ENCODE data around the gene SLC6A16.

DNA sequence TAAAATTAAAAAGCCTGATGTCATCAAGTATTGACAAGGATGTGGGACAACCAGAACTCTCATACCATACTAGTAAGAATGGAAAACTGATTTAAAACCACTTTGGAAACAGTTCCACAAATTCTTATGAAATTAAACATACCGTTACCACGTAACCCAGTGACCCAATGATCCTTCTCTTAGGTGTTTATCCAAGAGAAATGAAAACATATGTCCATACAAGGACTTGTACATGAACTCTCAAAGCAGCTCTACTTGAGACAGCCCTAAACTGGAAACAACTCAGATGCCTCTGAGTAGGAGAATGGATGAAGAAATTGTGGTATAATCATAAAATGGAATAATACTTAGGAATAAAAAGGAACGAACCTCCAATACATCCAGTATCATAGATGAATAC is 27.6 kb downstream of the SLC6A16 start:
- TF ChIP-seq CTCF (IDR thresholded peaks at IDR 0.05; ENCODE audit: poor library complexity) (no peak), EZH2 (IDR thresholded peaks at IDR 0.05; ENCODE audit: borderline replicate concordance) (no peak), EZH2phosphoT487 (IDR thresholded peaks at IDR 0.05; ENCODE audit: low read depth, severe bottlenecking, unreplicated experiment) (no peak)

Measured in hepatocyte (in vitro differentiated cells).